Type B pancreatic cell (in vitro differentiated cells): ENCODE results near the gene KDR. TPM values are rescaled to one million over a fixed set of nuclear protein-coding genes. Genes with fewer than 3 reads are reported as not detected.

Source experiments
- DNase-seq: peaks from one replicate; pipeline ENCODE4 v3.0.0; 2021; ENCODE audit warnings: mixed read lengths; ENCODE audit not compliant: unreplicated experiment; ENCODE audit errors: extremely low spot score
- H3K27ac Mint-ChIP-seq: 2 replicates; pipeline ENCODE4 v1.8.0; 2021; ENCODE audit warnings: mild to moderate bottlenecking, mixed read lengths
- H3K27me3 Mint-ChIP-seq: 2 replicates; pipeline ENCODE4 v1.8.0; 2021; ENCODE audit warnings: mixed read lengths
- H3K36me3 Mint-ChIP-seq: 2 replicates; pipeline ENCODE4 v1.8.0; 2021; ENCODE audit warnings: mixed read lengths
- H3K4me1 Mint-ChIP-seq: one replicate; pipeline ENCODE4 v1.8.0; 2021; ENCODE audit warnings: mixed read lengths; ENCODE audit not compliant: unreplicated experiment
- H3K4me3 Mint-ChIP-seq: 2 replicates; pipeline ENCODE4 v1.8.0; 2021; ENCODE audit warnings: mild to moderate bottlenecking, mixed read lengths
- H3K9me3 Mint-ChIP-seq: 2 replicates; pipeline ENCODE4 v1.8.0; 2021; ENCODE audit warnings: mixed read lengths
- total RNA-seq: library from RNA; stranded (reverse); gene quantifications from 2 replicates; pipeline ENCODE4 v1.2.1, GENCODE V29; 2021; ENCODE audit warnings: low replicate concordance
- TF ChIP-seq, protein P1 (sequence below): fragments of 200-600 bp; sonication (generic); conservative IDR thresholded peaks from 2 replicates; pipeline ENCODE4 v1.5.0; 2021; ENCODE audit warnings: antibody characterized with exemption, mild to moderate bottlenecking

The KDR gene
- total RNA-seq, 1 donor from 2014 or later = 5.7 TPM

GRCh38 chr4:55080174-55080865 is 45.1 kb downstream of the KDR start:
- no peaks in the 10 kb centered on the region for H3K36me3 Mint-ChIP-seq
- peaks cover 23% of the 10 kb centered on the region for H3K27me3 Mint-ChIP-seq
- DNase-seq = no peak
- TF ChIP-seq, protein P1, sequence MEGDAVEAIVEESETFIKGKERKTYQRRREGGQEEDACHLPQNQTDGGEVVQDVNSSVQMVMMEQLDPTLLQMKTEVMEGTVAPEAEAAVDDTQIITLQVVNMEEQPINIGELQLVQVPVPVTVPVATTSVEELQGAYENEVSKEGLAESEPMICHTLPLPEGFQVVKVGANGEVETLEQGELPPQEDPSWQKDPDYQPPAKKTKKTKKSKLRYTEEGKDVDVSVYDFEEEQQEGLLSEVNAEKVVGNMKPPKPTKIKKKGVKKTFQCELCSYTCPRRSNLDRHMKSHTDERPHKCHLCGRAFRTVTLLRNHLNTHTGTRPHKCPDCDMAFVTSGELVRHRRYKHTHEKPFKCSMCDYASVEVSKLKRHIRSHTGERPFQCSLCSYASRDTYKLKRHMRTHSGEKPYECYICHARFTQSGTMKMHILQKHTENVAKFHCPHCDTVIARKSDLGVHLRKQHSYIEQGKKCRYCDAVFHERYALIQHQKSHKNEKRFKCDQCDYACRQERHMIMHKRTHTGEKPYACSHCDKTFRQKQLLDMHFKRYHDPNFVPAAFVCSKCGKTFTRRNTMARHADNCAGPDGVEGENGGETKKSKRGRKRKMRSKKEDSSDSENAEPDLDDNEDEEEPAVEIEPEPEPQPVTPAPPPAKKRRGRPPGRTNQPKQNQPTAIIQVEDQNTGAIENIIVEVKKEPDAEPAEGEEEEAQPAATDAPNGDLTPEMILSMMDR = no peak
- H3K4me1 Mint-ChIP-seq = no peaks in the 10 kb centered on the region
- H3K4me3 Mint-ChIP-seq = no peak overlapping the region
- H3K27ac Mint-ChIP-seq = no peak overlapping the region
- H3K9me3 Mint-ChIP-seq = no peaks in the 10 kb centered on the region

GRCh38 chr4:55079451-55080173 is 45.8 kb downstream of the KDR start:
- H3K27ac Mint-ChIP-seq = no peak overlapping the region
- no peaks in the 10 kb centered on the region for H3K9me3 Mint-ChIP-seq
- peaks cover under 1% of the 10 kb centered on the region for H3K4me1 Mint-ChIP-seq
- TF ChIP-seq, protein P1 = no peak
- DNase-seq = no peak
- no peak overlapping the region for H3K4me3 Mint-ChIP-seq
- peaks cover 23% of the 10 kb centered on the region for H3K27me3 Mint-ChIP-seq
- no peaks in the 10 kb centered on the region for H3K36me3 Mint-ChIP-seq

DNA sequence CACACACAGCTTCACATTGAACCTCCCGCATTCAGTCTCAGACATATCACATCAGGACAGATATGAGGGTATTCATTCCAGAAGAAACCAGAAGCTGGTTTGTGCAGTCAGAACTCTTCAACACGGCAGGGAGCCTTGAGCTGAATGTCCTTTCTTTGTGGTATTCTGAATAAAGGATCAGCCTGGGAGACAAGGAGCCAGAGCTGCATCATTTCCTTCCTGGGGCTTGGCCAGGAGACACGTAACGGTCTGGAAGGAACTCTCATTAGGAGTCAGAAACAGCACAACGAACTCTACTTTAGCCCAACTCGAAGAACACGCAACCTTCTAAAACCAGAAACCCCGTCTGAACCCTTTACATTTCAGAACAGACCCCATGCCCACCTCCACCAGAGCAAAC is 46.4 kb downstream of the KDR start:
- H3K4me3 Mint-ChIP-seq = no peak overlapping the region
- H3K27ac Mint-ChIP-seq = no peak overlapping the region
- TF ChIP-seq, protein P1 = no peak
- no peaks in the 10 kb centered on the region for H3K36me3 Mint-ChIP-seq
- no peak for DNase-seq
- peaks cover 23% of the 10 kb centered on the region for H3K27me3 Mint-ChIP-seq
- H3K9me3 Mint-ChIP-seq = no peaks in the 10 kb centered on the region
- H3K4me1 Mint-ChIP-seq = peaks cover 5% of the 10 kb centered on the region

- Mint-ChIP-seq H3K27ac (no peak overlapping the region), H3K4me1 (peaks cover 5% of the 10 kb centered on the region)
Measured at GRCh38 chr4:55077577-55077976, 47.8 kb downstream of the KDR start.

DNA sequence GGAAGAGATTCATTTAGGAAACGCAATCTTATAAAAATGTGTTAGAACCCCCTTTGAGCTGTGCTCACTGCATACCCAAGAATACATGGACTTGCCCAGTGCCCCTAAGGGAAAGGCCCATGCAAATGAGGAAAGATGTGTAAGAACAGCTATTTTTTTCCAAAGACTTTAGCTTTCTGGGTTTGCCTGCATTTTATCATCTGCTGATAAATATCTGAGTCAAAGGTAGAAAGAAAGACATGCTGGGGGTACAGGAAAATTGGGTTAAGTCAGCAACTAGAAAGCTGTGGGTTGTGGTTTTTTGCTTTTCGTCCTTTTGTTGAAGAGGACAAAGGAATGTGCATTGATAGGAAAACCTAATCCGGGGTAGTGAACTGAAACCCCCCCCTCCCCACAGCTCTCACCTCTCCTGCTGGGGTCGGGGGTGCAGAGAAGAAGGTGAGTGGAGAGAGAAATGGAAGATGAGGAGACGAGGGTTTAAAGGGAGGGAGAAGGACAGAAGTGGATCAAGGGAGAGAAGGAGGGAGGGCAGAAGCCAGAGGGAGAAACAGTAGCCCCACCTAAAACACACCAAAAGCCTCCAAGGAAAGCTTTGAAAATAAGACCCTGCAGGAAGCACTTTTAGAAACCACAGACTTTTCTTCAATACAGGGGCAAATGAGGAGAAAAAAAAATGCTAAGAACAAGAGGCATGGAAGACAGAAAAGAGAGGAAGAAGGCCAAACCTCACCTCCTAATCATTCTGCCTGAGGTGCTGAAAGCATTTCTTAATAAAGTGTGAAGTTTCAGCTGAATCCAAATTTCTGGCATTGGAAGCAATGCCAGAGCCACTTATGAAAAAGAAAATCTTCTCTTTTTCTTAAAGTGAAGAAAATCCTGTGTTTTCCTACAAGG is 49.3 kb downstream of the KDR start:
- H3K9me3 Mint-ChIP-seq = no peaks in the 10 kb centered on the region
- H3K27me3 Mint-ChIP-seq = peaks cover 30% of the 10 kb centered on the region
- no peaks in the 10 kb centered on the region for H3K36me3 Mint-ChIP-seq
- no peak overlapping the region for H3K4me3 Mint-ChIP-seq
- H3K4me1 Mint-ChIP-seq = peaks cover 5% of the 10 kb centered on the region
- TF ChIP-seq, protein P1 = no peak
- H3K27ac Mint-ChIP-seq = peak overlapping the region; percentile 70
- no peak for DNase-seq

More at GRCh38 chr4:55077577-55077976, 47.8 kb downstream of the KDR start:
- Mint-ChIP-seq H3K9me3 (no peaks in the 10 kb centered on the region), H3K4me3 (no peak overlapping the region), H3K27me3 (peaks cover 26% of the 10 kb centered on the region), H3K36me3 (no peaks in the 10 kb centered on the region)
- TF ChIP-seq, protein P1 = no peak
- DNase-seq = no peak
